Heart left ventricle (tissue), 16 donors: ENCODE results near the gene KIF26B. TPM values are rescaled to one million over a fixed set of nuclear protein-coding genes. Genes with fewer than 3 reads are reported as not detected.

Experiments used
- ATAC-seq, 4 donors: fragments of 200-7000 bp; cut with Tn5 transposase; one replicate each; pipeline ENCODE4 v1.9.1; 2020 to 2022; ENCODE audit warnings: moderate library complexity in 4 of 4, mild to moderate bottlenecking in 3 of 4, moderate number of reproducible peaks in 1 of 4
- DNase-seq, 5 donors: peaks; one replicate each; pipeline ENCODE4 v3.0.0-alpha.2; 2020
- H3K27ac ChIP-seq, 12 donors: fragments of 200-600 bp; sonication (generic) in 4 of 12; one replicate each; pipeline versions ENCODE4 v1.5.0 to v1.8.0; 2016 to 2022; ENCODE audit warnings: mild to moderate bottlenecking in 2 of 12
- H3K27me3 ChIP-seq, 9 donors: fragments of 200-600 bp; sonication (generic) in 2 of 9; one replicate each; pipeline versions ENCODE4 v1.5.1 to v1.8.0; 2016 to 2022; ENCODE audit warnings: mild to moderate bottlenecking in 3 of 9
- H3K36me3 ChIP-seq, 9 donors: fragments of 200-600 bp; sonication (generic) in 2 of 9; one replicate each; pipeline versions ENCODE4 v1.5.0 to v1.8.0; 2018 to 2022; ENCODE audit warnings: mild to moderate bottlenecking in 2 of 9
- H3K4me1 ChIP-seq, 12 donors: fragments of 200-600 bp; sonication (generic) in 4 of 12; one replicate each; pipeline versions ENCODE4 v1.5.0 to v1.8.0; 2016 to 2022; ENCODE audit warnings: mild to moderate bottlenecking in 3 of 12
- H3K4me3 ChIP-seq, 12 donors: fragments of 200-600 bp; sonication (generic) in 4 of 12; one replicate each; pipeline versions ENCODE4 v1.5.0 to v1.8.0; 2017 to 2022; ENCODE audit warnings: mild to moderate bottlenecking in 9 of 12, moderate library complexity in 4 of 12
- H3K9me3 ChIP-seq, 12 donors: fragments of 200-600 bp; sonication (generic) in 4 of 12; one replicate each; pipeline versions ENCODE4 v1.5.0 to v1.8.0; 2016 to 2022; ENCODE audit warnings: mild to moderate bottlenecking in 1 of 12
- POLR2A ChIP-seq, 2 donors: fragments of 450-650 bp; IDR thresholded peaks; one replicate each; pipeline ENCODE4 v1.6.1; 2017; ENCODE audit warnings: antibody characterized with exemption in 2 of 2, mild to moderate bottlenecking in 2 of 2, moderate library complexity in 2 of 2
- WGBS, 4 donors: extraction: QIAGEN DNeasy Blood & Tissue Kit in 2 of 4; methylation state at CpG; one replicate each; pipeline versions ENCODE4 v1.1.5 to v1.1.7; 2013 to 2018; 5-methylcytosine and 5-hydroxymethylcytosine counted together
- intact Hi-C, 10 donors: fragments of 100-400 bp; cut with DNase I; formaldehyde crosslinking; loops; one replicate each; pipeline versions ENCODE4 v1.11.1 to v1.14.2; 2022
- polyA plus RNA-seq, 2 donors: library from polyadenylated mRNA; stranded (reverse); fragments of 200-250 nt; gene quantifications; one replicate each; pipeline ENCODE4 v1.2.3, GENCODE V29; 2013
- total RNA-seq, 9 donors: library from RNA; depleted of rRNA in 2 of 9; stranded (reverse); fragments of >200 nt in 2 of 9; fragmentation: NEBNext Ultra II Directional in 3 of 9; extraction: Animal tissue kit (Norgen Biotek cat#: 25700) in 3 of 9; gene quantifications; one replicate each; pipeline versions ENCODE4 v1.1.0 to v1.2.4, GENCODE V29; 2016 to 2023
- TF ChIP-seq, protein P1 (sequence below), 12 donors: fragments of 200-600 bp; sonication (generic) in 4 of 12; IDR thresholded peaks; one replicate each; pipeline versions ENCODE4 v1.5.0 to v1.8.0; 2018 to 2022; ENCODE audit warnings: antibody characterized with exemption in 12 of 12, mild to moderate bottlenecking in 5 of 12
- donor health status: ischemic (EF 13 %, LVEDD 7.1; RV severe dilation, severe dysfunction).
- donor health status: healthy with polysubstance abuse.
- donor health status: DM: no; HTN: yes; CAD: no.
- donor health status: DM: no; HTN: no; CAD: no.
- donor health status: ischemic (EF 25% LVEDD 6.9; RV normal size, moderate dysfunction).
- donor health status: ischemic (EF 25% LVEDD 5.7; RV mildly dilated, moderate dysfunction).
- donor health status: healthy.
- donor health status: DM: yes; HTN: yes; CAD: no.
- donor health status: ischemic (EF 35%, LVEDD 5.7; RV mildly dilated, moderate dysfunction).
- donor health status: nonischemic (EF 11% LVEDD 7.7; RV severe dilation, severe dysfunction).
- donor health status: DM: yes; HTN: yes; CAD: no.
- donor health status: PGD.
- donor health status: ischemic (EF 29% LVEDD 5.4; RV normal size, mild dysfunction).
- donor health status: nonischemic (EF 23%, LVEDD 6.1; RV moderate dilation, normal function).

KIF26B gene
- total and polyA plus RNA-seq, 11 donors: 1.2 to 7.0 (median 2.3) TPM

DNA sequence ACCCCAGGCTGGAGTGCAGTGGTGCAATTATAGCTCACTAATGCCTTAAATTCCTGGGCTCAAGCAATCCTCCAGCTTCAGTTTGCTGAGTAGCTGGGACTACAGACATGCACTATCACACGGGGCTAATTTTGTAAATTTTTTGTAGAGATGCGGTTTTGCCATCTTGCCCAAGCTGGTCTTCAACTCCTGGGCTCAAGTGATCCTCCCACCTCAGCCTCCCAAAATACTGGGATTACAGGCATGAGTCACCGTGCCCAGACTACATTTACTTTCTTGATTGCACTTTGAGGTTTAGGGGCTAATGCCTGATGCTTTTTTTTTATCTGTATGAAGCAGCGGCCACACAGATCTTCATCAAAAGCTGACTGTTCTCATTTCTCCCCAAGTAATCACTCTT is 124.6 kb downstream of the KIF26B start:
- Histone ChIP-seq H3K27me3 (peaks cover 0 to 43% (median 0%) of the 10 kb centered on the region in 9 donors), H3K4me3 (no peak overlapping the region), H3K4me1 (no peaks in the 10 kb centered on the region), H3K27ac (no peak overlapping the region), H3K36me3 (no peaks in the 10 kb centered on the region), H3K9me3 (peaks cover 0 to 5% (median 0%) of the 10 kb centered on the region in 12 donors)
- intact Hi-C loops: no loop called here
- ATAC-seq (no peak), DNase-seq (no peak)
- 78 to 88% (median 81%) methylated on average over 4 of the region's 4 CpGs for WGBS, 4 donors
- TF ChIP-seq, protein P1, sequence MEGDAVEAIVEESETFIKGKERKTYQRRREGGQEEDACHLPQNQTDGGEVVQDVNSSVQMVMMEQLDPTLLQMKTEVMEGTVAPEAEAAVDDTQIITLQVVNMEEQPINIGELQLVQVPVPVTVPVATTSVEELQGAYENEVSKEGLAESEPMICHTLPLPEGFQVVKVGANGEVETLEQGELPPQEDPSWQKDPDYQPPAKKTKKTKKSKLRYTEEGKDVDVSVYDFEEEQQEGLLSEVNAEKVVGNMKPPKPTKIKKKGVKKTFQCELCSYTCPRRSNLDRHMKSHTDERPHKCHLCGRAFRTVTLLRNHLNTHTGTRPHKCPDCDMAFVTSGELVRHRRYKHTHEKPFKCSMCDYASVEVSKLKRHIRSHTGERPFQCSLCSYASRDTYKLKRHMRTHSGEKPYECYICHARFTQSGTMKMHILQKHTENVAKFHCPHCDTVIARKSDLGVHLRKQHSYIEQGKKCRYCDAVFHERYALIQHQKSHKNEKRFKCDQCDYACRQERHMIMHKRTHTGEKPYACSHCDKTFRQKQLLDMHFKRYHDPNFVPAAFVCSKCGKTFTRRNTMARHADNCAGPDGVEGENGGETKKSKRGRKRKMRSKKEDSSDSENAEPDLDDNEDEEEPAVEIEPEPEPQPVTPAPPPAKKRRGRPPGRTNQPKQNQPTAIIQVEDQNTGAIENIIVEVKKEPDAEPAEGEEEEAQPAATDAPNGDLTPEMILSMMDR (IDR thresholded peaks at IDR 0.05): no peak
- no peak for TF ChIP-seq POLR2A (IDR thresholded peaks at IDR 0.05)

DNA sequence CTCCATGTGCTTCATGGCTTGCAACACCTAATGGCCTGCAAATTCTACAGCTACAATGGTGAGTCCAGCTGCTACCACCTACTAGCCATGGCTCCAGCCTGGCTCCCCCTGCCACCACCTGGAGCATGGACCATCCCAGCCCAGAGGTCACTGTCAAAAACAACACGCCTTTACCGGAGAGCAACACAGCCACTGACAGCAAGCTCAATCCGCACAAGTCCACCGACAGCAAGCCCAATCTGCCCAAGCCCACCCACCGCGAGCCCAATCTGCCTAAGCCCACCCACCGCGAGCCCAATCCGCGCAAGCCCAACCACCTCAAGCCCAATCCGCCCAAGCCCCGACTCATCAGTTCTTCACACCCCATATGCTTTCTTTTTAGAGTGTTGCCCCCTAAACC is 128.2 kb downstream of the KIF26B start:
- H3K9me3 ChIP-seq: peaks cover 0 to 5% (median 0%) of the 10 kb centered on the region in 12 donors
- DNase-seq (no peak), ATAC-seq (no peak)
- H3K36me3 ChIP-seq: no peaks in the 10 kb centered on the region
- H3K4me1 ChIP-seq: no peaks in the 10 kb centered on the region
- intact Hi-C loops: no loop called here
- H3K27me3 ChIP-seq: peaks cover 0 to 30% (median 0%) of the 10 kb centered on the region in 9 donors
- H3K27ac ChIP-seq: no peak overlapping the region
- TF ChIP-seq, protein P1 (IDR thresholded peaks at IDR 0.05): no peak
- no peak for TF ChIP-seq POLR2A (IDR thresholded peaks at IDR 0.05)
- H3K4me3 ChIP-seq: no peak overlapping the region
- 97 to 99% (median 98%) methylated on average over 11 to 12 of the region's 12 CpGs for WGBS, 4 donors

DNA sequence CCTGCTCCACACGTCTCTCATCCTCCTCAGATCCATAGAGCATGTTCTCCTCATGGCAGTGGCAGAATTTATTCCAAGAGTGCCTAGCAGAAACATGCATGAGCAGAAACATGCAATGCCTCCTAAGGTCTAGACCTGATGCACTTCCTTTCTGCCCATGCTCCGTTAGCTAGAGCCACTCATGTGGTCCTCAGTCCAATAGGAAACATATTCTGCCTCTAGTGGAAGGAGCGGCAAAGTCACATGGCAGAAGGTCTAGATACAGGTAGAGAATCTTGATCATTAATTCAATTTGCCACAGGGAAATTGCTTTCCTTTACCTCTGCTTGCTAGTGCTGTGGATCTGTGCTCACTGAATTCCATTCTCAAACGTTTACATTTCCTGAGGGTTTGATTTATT is 130.4 kb downstream of the KIF26B start:
- H3K4me3 ChIP-seq: no peak overlapping the region
- no peak for TF ChIP-seq POLR2A (IDR thresholded peaks at IDR 0.05)
- TF ChIP-seq, protein P1 (IDR thresholded peaks at IDR 0.05): no peak
- whole genome bisulfite sequencing, 4 donors: 89 to 93% (median 90%) methylated on average over 4 of the region's 4 CpGs
- peaks cover 0 to 20% (median 0%) of the 10 kb centered on the region in 9 donors for H3K27me3 ChIP-seq
- DNase-seq (no peak), ATAC-seq (no peak)
- H3K9me3 ChIP-seq: peaks cover 0 to 5% (median 0%) of the 10 kb centered on the region in 12 donors
- H3K27ac ChIP-seq: no peak overlapping the region
- no peaks in the 10 kb centered on the region for H3K36me3 ChIP-seq
- intact Hi-C loops: no loop called here
- H3K4me1 ChIP-seq: no peaks in the 10 kb centered on the region

DNA sequence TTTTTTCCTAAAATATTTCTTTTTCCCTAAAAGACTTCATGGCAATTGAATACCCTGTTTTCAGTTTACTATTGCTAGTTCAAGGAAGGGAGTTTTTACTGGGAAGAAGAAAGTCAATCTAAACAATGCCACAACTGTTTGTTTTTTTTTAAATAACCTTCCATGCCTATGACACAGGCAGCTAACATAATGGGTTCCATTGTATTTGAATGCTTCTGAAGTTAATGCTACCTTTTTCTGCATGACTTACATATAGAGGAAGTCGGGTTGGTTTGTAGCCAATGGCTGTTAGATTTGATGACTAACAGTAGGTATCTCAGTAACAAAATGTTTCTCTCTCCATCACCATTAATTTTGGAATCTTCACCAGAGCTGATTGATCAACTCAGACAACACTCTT is 134.0 kb downstream of the KIF26B start:
- no peak overlapping the region for H3K27ac ChIP-seq
- WGBS, 4 donors: 86 to 91% (median 88%) methylated on average over 1 of the region's 1 CpG
- TF ChIP-seq, protein P1 (IDR thresholded peaks at IDR 0.05): no peak
- TF ChIP-seq POLR2A (IDR thresholded peaks at IDR 0.05): no peak
- peaks cover 0 to 20% (median 0%) of the 10 kb centered on the region in 9 donors for H3K27me3 ChIP-seq
- no peaks in the 10 kb centered on the region for H3K9me3 ChIP-seq
- ATAC-seq: no peak
- no peaks in the 10 kb centered on the region for H3K36me3 ChIP-seq
- intact Hi-C loops: no loop called here
- DNase-seq: no peak
- peaks cover 0 to 7% (median 0%) of the 10 kb centered on the region in 12 donors for H3K4me1 ChIP-seq
- H3K4me3 ChIP-seq: no peak overlapping the region
